ENCODE measurements around the gene HMGB4.

The HMGB4 gene

GRCh38 chr1:33863779-33864178 lies at the start of gene HMGB4:
Gene HMGB4 (plus strand): TSS chr1:33864079. CDS start chr1:33864192, 113 bp downstream.
- DNase-seq (ENCODE audit: low spot score), result no peak

- no peak for DNase-seq (ENCODE audit: low spot score)
These were observed 49.7 kb upstream of the HMGB4 start for GRCh38 chr1:33814166-33814565.

- no peak for DNase-seq (ENCODE audit: low spot score)
These were observed 48.8 kb upstream of the HMGB4 start for GRCh38 chr1:33815061-33815460.

GRCh38 chr1:33818071-33818470 lies 45.8 kb upstream of the HMGB4 start:
- DNase-seq (ENCODE audit: low spot score), result no peak

- no peak for DNase-seq (ENCODE audit: low spot score)
These were observed 44.5 kb upstream of the HMGB4 start for GRCh38 chr1:33819290-33819912.

GRCh38 chr1:33819913-33820311 lies 44.0 kb upstream of the HMGB4 start:
- no peak for DNase-seq (ENCODE audit: low spot score)

- no peak for DNase-seq (ENCODE audit: low spot score)
These were observed 43.1 kb upstream of the HMGB4 start for GRCh38 chr1:33820804-33821203.

- no peak for DNase-seq (ENCODE audit: low spot score)
These were observed 42.6 kb upstream of the HMGB4 start for GRCh38 chr1:33821291-33821690.

GRCh38 chr1:33822396-33822795 lies 41.5 kb upstream of the HMGB4 start:
- no peak for DNase-seq (ENCODE audit: low spot score)

- DNase-seq (ENCODE audit: low spot score), result no peak
These were observed 40.5 kb upstream of the HMGB4 start for GRCh38 chr1:33823401-33823800.

GRCh38 chr1:33823830-33824229 lies 40.0 kb upstream of the HMGB4 start:
- DNase-seq (ENCODE audit: low spot score), result no peak

- no peak for DNase-seq (ENCODE audit: low spot score)
These were observed 39.6 kb upstream of the HMGB4 start for GRCh38 chr1:33824321-33824720.

- DNase-seq (ENCODE audit: low spot score), result no peak
These were observed 38.9 kb upstream of the HMGB4 start for GRCh38 chr1:33824971-33825370.

GRCh38 chr1:33825506-33825905 lies 38.4 kb upstream of the HMGB4 start:
- no peak for DNase-seq (ENCODE audit: low spot score)

- DNase-seq (ENCODE audit: low spot score), result no peak
These were observed 37.6 kb upstream of the HMGB4 start for GRCh38 chr1:33826311-33826710.

GRCh38 chr1:33826711-33827110 lies 37.2 kb upstream of the HMGB4 start:
- DNase-seq (ENCODE audit: low spot score), result no peak

GRCh38 chr1:33828059-33828458 lies 35.8 kb upstream of the HMGB4 start:
- DNase-seq (ENCODE audit: low spot score), result no peak

GRCh38 chr1:33828654-33829053 lies 35.2 kb upstream of the HMGB4 start:
- DNase-seq (ENCODE audit: low spot score), result no peak

GRCh38 chr1:33836911-33837310 lies 27.0 kb upstream of the HMGB4 start:
- no peak for DNase-seq (ENCODE audit: low spot score)

- DNase-seq (ENCODE audit: low spot score), result no peak
These were observed 26.2 kb upstream of the HMGB4 start for GRCh38 chr1:33837635-33838034.

GRCh38 chr1:33841494-33841893 lies 22.4 kb upstream of the HMGB4 start:
- no peak for DNase-seq (ENCODE audit: low spot score)

GRCh38 chr1:33842348-33842747 lies 21.5 kb upstream of the HMGB4 start:
- DNase-seq (ENCODE audit: low spot score), result no peak

GRCh38 chr1:33844166-33844565 lies 19.7 kb upstream of the HMGB4 start:
- no peak for DNase-seq (ENCODE audit: low spot score)

GRCh38 chr1:33846861-33847260 lies 17.0 kb upstream of the HMGB4 start:
- no peak for DNase-seq (ENCODE audit: low spot score)
